ENCODE results near the gene RERE. TPM values are rescaled to one million over a fixed set of nuclear protein-coding genes. Genes with fewer than 3 reads are reported as not detected.

The RERE gene
- total RNA-seq, 1 experiment from 2014 or later = 40.6 TPM

GRCh38 chr1:8472668-8473067 is 344.8 kb downstream of the RERE start:
- Histone ChIP-seq H3K27me3 (ENCODE audit: insufficient read depth, low read length) (no peaks in the 10 kb centered on the region), H4K20me1 (ENCODE audit: insufficient read depth) (no peaks in the 10 kb centered on the region), H3K9me3 (ENCODE audit: control insufficient read depth in 1 of 2, insufficient read depth in 1 of 2, low read depth in 1 of 2, low read length in 2 of 2) (no peaks in the 10 kb centered on the region), H3K4me1 (ENCODE audit: control insufficient read depth in 1 of 2, insufficient read depth in 2 of 2, low read length in 2 of 2) (peaks cover 24 to 37% of the 10 kb centered on the region in 2 experiments), H3K9ac (ENCODE audit: low read length) (no peak overlapping the region), H2AFZ (ENCODE audit: low read depth, low read length, poor library complexity, severe bottlenecking) (no peak overlapping the region), H3K4me3 (replicated peaks in 1 of 2; ENCODE audit: low read depth in 1 of 2, low read length in 2 of 2) (no peak overlapping the region), H3K36me3 (ENCODE audit: control insufficient read depth in 1 of 2, insufficient read depth in 2 of 2, low read length in 2 of 2) (no peaks in the 10 kb centered on the region), H3K27ac (ENCODE audit: low read depth, low read length) (no peak overlapping the region), H3K4me2 (ENCODE audit: low read length) (no peak overlapping the region), H3K9me2 (ENCODE audit: insufficient read depth) (no peaks in the 10 kb centered on the region), H3K79me2 (ENCODE audit: insufficient read depth, low read length) (no peaks in the 10 kb centered on the region)
- CTCF ChIA-PET = no interaction called here
- RAD21 ChIA-PET (ENCODE audit: low non-redundant PET in 1 of 2, low total read pairs in 2 of 2, uncharacterized antibody in 2 of 2, unreplicated experiment in 2 of 2) = no interaction called here
- no peak for DNase-seq (ENCODE audit: low read depth, low spot score)
- TF ChIP-seq ATF3 (IDR thresholded peaks at IDR 0.05) (no peak), SRF (IDR thresholded peaks at IDR 0.05; ENCODE audit: low read depth) (no peak)
- ATAC-seq = no peak
- no TSS peak for BruUV-seq (replicated peaks)
- POLR2A ChIA-PET = no interaction called here
- intact Hi-C loops (cut with micrococcal nuclease) = no loop called here

GRCh38 chr1:8471451-8471850 is 346.0 kb downstream of the RERE start:
- Histone ChIP-seq H3K9me2 (ENCODE audit: insufficient read depth) (no peaks in the 10 kb centered on the region), H3K9me3 (ENCODE audit: control insufficient read depth in 1 of 2, insufficient read depth in 1 of 2, low read depth in 1 of 2, low read length in 2 of 2) (no peaks in the 10 kb centered on the region), H3K4me1 (ENCODE audit: control insufficient read depth in 1 of 2, insufficient read depth in 2 of 2, low read length in 2 of 2) (peaks cover 24 to 37% of the 10 kb centered on the region in 2 experiments), H3K36me3 (ENCODE audit: control insufficient read depth in 1 of 2, insufficient read depth in 2 of 2, low read length in 2 of 2) (no peaks in the 10 kb centered on the region), H2AFZ (ENCODE audit: low read depth, low read length, poor library complexity, severe bottlenecking) (no peak overlapping the region), H3K4me2 (ENCODE audit: low read length) (peak overlapping the region; percentile 47), H3K4me3 (replicated peaks in 1 of 2; ENCODE audit: low read depth in 1 of 2, low read length in 2 of 2) (no peak overlapping the region), H3K9ac (ENCODE audit: low read length) (no peak overlapping the region), H3K79me2 (ENCODE audit: insufficient read depth, low read length) (no peaks in the 10 kb centered on the region), H3K27ac (ENCODE audit: low read depth, low read length) (no peak overlapping the region), H3K27me3 (ENCODE audit: insufficient read depth, low read length) (no peaks in the 10 kb centered on the region), H4K20me1 (ENCODE audit: insufficient read depth) (no peaks in the 10 kb centered on the region)
- BruUV-seq (replicated peaks) = no TSS peak
- RAD21 ChIA-PET (ENCODE audit: low non-redundant PET in 1 of 2, low total read pairs in 2 of 2, uncharacterized antibody in 2 of 2, unreplicated experiment in 2 of 2) = no interaction called here
- no peak for DNase-seq (ENCODE audit: low read depth, low spot score)
- POLR2A ChIA-PET = no interaction called here
- ATAC-seq = no peak
- intact Hi-C loops (cut with micrococcal nuclease) = no loop called here
- TF ChIP-seq, protein P1, sequence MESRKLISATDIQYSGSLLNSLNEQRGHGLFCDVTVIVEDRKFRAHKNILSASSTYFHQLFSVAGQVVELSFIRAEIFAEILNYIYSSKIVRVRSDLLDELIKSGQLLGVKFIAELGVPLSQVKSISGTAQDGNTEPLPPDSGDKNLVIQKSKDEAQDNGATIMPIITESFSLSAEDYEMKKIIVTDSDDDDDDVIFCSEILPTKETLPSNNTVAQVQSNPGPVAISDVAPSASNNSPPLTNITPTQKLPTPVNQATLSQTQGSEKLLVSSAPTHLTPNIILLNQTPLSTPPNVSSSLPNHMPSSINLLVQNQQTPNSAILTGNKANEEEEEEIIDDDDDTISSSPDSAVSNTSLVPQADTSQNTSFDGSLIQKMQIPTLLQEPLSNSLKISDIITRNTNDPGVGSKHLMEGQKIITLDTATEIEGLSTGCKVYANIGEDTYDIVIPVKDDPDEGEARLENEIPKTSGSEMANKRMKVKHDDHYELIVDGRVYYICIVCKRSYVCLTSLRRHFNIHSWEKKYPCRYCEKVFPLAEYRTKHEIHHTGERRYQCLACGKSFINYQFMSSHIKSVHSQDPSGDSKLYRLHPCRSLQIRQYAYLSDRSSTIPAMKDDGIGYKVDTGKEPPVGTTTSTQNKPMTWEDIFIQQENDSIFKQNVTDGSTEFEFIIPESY (IDR thresholded peaks at IDR 0.05; ENCODE audit: extremely low read depth, insufficient replicate concordance, low read length) = no peak
- TF ChIP-seq FOSL1 (IDR thresholded peaks at IDR 0.05; ENCODE audit: low read depth) (no peak), ZNF274 (IDR thresholded peaks at IDR 0.05; ENCODE audit: low read depth, low read length) (no peak), YY1 (IDR thresholded peaks at IDR 0.05; ENCODE audit: extremely low read depth, insufficient replicate concordance, low read depth, low read length) (no peak), EZH2phosphoT487 (IDR thresholded peaks at IDR 0.05; ENCODE audit: borderline replicate concordance) (no peak), ATF3 (IDR thresholded peaks at IDR 0.05) (no peak), CTCF (IDR thresholded peaks at IDR 0.05 in 2 of 3, conservative IDR thresholded peaks at IDR 0.05 in 1 of 3; ENCODE audit: borderline replicate concordance in 1 of 3, insufficient read depth in 1 of 3, low read depth in 2 of 3, low read length in 2 of 3) (no peak), CBX3 (IDR thresholded peaks at IDR 0.05; ENCODE audit: low read depth) (no peak), JUND (IDR thresholded peaks at IDR 0.05) (no peak), SRF (IDR thresholded peaks at IDR 0.05; ENCODE audit: low read depth) (no peak), EZH2 (IDR thresholded peaks at IDR 0.05) (no peak), SP1 (IDR thresholded peaks at IDR 0.05; ENCODE audit: low read depth) (no peak), TCF7L2 (IDR thresholded peaks at IDR 0.05; ENCODE audit: borderline replicate concordance, extremely low read depth, insufficient read depth, insufficient read length) (no peak), SIN3A (IDR thresholded peaks at IDR 0.05; ENCODE audit: low read depth) (no peak)
- TF ChIP-seq, protein P2, sequence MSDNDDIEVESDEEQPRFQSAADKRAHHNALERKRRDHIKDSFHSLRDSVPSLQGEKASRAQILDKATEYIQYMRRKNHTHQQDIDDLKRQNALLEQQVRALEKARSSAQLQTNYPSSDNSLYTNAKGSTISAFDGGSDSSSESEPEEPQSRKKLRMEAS (IDR thresholded peaks at IDR 0.05) = no peak
- CTCF ChIA-PET = interaction anchor here (0.7 kb wide), 1 partner anchor 85 kb away, joined by 3 read pairs; no protein-coding TSS in a partner anchor
